ENCODE results near the gene KLHL36.

- TF ChIP-seq SUZ12 (IDR thresholded peaks at IDR 0.05; ENCODE audit: extremely low read depth, insufficient read depth, insufficient read length) (no peak), YY1 (IDR thresholded peaks at IDR 0.05; ENCODE audit: insufficient read depth, insufficient read length) (no peak)
These were observed 1.2 kb downstream of the KLHL36 start for GRCh38 chr16:84649511-84649861.
